SK-N-SH (cell line): Measurements from ENCODE around the gene DCX.

Experiments used
- CTCF ChIP-seq: fragments of 200-600 bp; sonication (generic); IDR thresholded peaks from 2 replicates; pipeline ENCODE4 v1.6.1; 2017; ENCODE audit warnings: antibody characterized with exemption, mild to moderate bottlenecking, moderate library complexity
- EZH2phosphoT487 ChIP-seq: fragments of 200-600 bp; sonication (generic); IDR thresholded peaks from 2 replicates; pipeline ENCODE4 v1.6.1; 2017; ENCODE audit warnings: low read depth, mixed run types, mild to moderate bottlenecking, antibody characterized with exemption, moderate library complexity, borderline replicate concordance
- FOXM1 ChIP-seq: IDR thresholded peaks from 2 replicates; pipeline ENCODE4 v1.4.0; 2012; ENCODE audit warnings: low read depth, mild to moderate bottlenecking
- GATA2 ChIP-seq: sonication (generic); formaldehyde crosslinking; IDR thresholded peaks from 2 replicates; pipeline ENCODE4 v1.5.0; 2020; ENCODE audit warnings: mild to moderate bottlenecking, missing genetic modification reagents
- JUND ChIP-seq: IDR thresholded peaks from 2 replicates; pipeline ENCODE4 v1.4.0; 2012
- MEF2A ChIP-seq: IDR thresholded peaks from 2 replicates; pipeline ENCODE4 v1.4.0; 2012; ENCODE audit warnings: low read depth, borderline replicate concordance
- POLR2AphosphoS5 ChIP-seq: IDR thresholded peaks from 2 replicates; pipeline ENCODE4 v1.6.1; 2012; ENCODE audit warnings: low read depth, low read length
- RAD21 ChIP-seq: IDR thresholded peaks from 2 replicates; pipeline ENCODE4 v1.6.1; 2012; ENCODE audit warnings: mild to moderate bottlenecking, low read length
- REST ChIP-seq: IDR thresholded peaks from 2 replicates; pipeline ENCODE4 v1.6.1; 2012; ENCODE audit warnings: mild to moderate bottlenecking, low read depth, low read length, moderate library complexity
- SMC3 ChIP-seq: IDR thresholded peaks from 2 replicates; pipeline ENCODE4 v1.6.1; 2012; ENCODE audit warnings: low read depth, low read length, improper control_type of control experiment
- USF2 ChIP-seq: fragments of 150-350 bp; IDR thresholded peaks from 2 replicates; pipeline ENCODE4 v1.6.1; 2017; ENCODE audit warnings: antibody characterized with exemption, low read length, low read depth, borderline replicate concordance
- YY1 ChIP-seq: IDR thresholded peaks from 2 replicates; pipeline ENCODE4 v1.4.0; 2012; ENCODE audit warnings: low read depth, mild to moderate bottlenecking

GRCh38 chrX:111431001-111431400 is 19.0 kb upstream of the DCX start:
- no peak for TF ChIP-seq YY1
- TF ChIP-seq RAD21, result no peak
- no peak for TF ChIP-seq FOXM1
- no peak for TF ChIP-seq JUND
- TF ChIP-seq GATA2 (CRISPR knock-in tag), result no peak
- no peak for TF ChIP-seq CTCF
- TF ChIP-seq MEF2A, result no peak
- no peak for TF ChIP-seq SMC3
- no peak for TF ChIP-seq EZH2phosphoT487
- TF ChIP-seq REST, result no peak
- no peak for TF ChIP-seq POLR2AphosphoS5
- TF ChIP-seq USF2, result no peak
